ENCODE data around the gene PCK1. TPM values are rescaled to one million over a fixed set of nuclear protein-coding genes. Genes with fewer than 3 reads are reported as not detected.

PCK1 gene
- not detected in 2 replicates for total RNA-seq

GRCh38 chr20:57560554-57561355 lies at the start of gene PCK1:
Gene PCK1 (plus strand): TSS chr20:57561110. CDS start chr20:57561412, 302 bp downstream.

GRCh38 chr20:57524511-57525176 lies 36.3 kb upstream of the PCK1 start, which contains the start of gene CTCFL:
Gene CTCFL (minus strand): TSS chr20:57525140. CDS start chr20:57524205, 935 bp downstream.

Other genes starting within 250 kb of the PCK1 start
- gene SPO11, start 231.3 kb upstream of the PCK1 start, total RNA-seq: not detected in 2 replicates
- 27.7 TPM in 2 replicates for gene RAE1, start 209.9 kb upstream of the PCK1 start, total RNA-seq
- gene RBM38, start 169.7 kb upstream of the PCK1 start, total RNA-seq: 18.8 and 22.9 TPM in 2 replicates
- under 0.01 TPM in 1 of 2 replicates, not detected in the other for gene CTCFL, start 36.0 kb upstream of the PCK1 start, total RNA-seq
- not detected in 2 replicates for gene ZBP1, start 59.3 kb downstream of the PCK1 start, total RNA-seq
- 9.3 and 13.3 TPM in 2 replicates for gene PMEPA1, start 148.9 kb downstream of the PCK1 start, total RNA-seq

All from endothelial cell of coronary artery (primary cell).